HG03095 (cell line): ENCODE results near the gene PHLDB1.
"Not testable (repeated sequence)": the region's sequence is repeated elsewhere in the genome, so short reads cannot be mapped to it uniquely, and the experiment has no call there.

Experiments
- ATAC-seq: cut with Tn5 transposase; IDR thresholded peaks from one replicate; pipeline ENCODE4 v1.9.1; 2021; ENCODE audit warnings: moderate library complexity; ENCODE audit not compliant: unreplicated experiment

The PHLDB1 gene

DNA sequence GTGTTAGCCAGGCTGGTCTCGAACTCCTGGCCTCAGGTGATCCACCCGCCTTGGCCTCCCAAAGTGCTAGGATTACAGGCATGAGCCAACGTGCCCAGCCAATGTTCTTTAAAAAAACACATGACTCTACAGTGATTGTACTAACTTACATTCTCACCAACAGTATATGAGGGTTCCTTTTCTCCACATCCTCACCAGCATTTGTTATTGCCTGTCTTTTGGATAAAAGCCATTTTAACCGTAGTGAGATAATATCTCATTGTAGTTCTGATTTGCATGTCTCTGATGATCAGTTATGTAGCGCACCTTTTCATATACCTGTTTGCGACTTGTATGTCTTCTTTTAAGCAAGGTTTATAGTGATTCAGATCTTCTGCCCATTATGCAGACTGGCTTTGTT lies 75.5 kb downstream of the PHLDB1 start:
- not testable (repeated sequence) for ATAC-seq

DNA sequence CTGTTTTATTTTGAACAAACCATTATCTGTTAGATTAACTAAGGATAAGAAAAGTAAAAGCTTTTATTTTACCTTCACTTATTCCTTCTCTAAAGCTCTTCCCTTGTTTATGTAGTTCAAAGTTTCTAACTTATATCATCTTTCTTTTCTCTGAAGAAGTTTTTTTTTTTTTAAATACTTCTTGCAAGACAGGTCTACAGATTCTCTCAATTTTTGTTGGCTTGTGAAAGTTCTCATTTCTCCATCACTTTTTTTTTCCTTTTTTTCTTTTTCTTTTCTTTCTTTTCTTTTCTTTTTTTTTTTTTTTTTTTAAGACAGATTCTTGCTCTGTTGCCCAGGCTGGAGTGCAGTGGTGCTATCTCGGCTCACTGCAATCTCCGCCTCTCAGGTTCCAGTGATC lies 76.8 kb downstream of the PHLDB1 start:
- ATAC-seq, result no peak

DNA sequence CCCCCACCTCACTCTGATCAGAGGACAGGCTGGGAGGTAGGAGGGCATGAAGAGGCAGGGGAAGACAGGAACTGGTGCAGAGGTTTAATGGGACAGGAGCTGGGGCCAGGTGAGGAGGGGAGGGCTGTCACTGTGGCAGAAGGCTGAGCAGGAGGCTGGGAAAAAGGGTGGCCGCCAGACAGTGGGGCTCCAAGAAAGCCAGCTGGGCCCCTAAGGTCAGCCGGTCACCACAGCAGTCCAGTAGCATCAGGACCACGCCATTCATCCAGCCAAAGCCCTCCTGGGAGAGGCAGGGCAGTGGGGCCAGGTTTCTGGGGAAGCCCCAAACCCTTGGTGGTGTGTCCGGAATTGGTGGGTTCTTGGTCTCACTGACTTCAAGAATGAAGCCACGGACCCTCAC lies 80.5 kb downstream of the PHLDB1 start:
- ATAC-seq, result no peak

GRCh38 chr11:118688339-118688738 lies 80.9 kb downstream of the PHLDB1 start:
- ATAC-seq, result not testable (repeated sequence)

DNA sequence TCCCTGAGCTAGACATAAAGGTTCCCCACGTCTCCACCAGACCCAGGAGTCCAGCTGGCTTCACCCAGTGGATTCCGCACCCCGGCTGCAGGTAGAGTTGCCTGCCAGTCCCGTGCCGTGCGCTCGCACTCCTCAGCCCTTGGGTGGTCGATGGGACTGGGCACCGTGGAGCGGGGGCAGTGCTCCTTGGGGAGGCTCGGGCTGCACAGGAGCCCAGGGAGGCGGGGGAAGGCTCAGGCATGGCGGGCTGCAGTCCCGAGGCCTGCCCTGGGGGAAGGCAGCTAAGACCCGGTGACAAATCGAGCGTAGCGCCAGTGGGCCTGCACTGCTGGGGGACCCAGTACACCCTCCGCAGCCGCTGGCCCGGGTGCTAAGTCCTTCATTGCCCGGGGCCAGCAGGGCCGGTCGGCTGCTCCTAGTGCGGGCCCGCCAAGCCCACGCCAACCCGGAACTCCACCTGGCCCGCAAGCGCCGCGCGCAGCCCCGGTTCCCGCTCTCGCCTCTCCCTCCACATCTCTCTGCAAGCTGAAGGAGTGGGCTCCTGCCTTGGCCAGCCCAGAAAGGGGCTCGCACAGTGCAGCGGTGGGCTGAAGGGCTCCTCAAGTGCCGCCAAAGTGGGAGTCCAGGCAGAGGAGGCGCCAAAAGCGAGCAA lies 81.6 kb downstream of the PHLDB1 start:
- no peak for ATAC-seq

- no peak for ATAC-seq
Observed at GRCh38 chr11:118689503-118689851, 82.1 kb downstream of the PHLDB1 start.

GRCh38 chr11:118689852-118690552 lies 82.6 kb downstream of the PHLDB1 start:
- ATAC-seq, result peak; percentile 80

- no peak for ATAC-seq
Observed at GRCh38 chr11:118690553-118691304, 83.3 kb downstream of the PHLDB1 start.

DNA sequence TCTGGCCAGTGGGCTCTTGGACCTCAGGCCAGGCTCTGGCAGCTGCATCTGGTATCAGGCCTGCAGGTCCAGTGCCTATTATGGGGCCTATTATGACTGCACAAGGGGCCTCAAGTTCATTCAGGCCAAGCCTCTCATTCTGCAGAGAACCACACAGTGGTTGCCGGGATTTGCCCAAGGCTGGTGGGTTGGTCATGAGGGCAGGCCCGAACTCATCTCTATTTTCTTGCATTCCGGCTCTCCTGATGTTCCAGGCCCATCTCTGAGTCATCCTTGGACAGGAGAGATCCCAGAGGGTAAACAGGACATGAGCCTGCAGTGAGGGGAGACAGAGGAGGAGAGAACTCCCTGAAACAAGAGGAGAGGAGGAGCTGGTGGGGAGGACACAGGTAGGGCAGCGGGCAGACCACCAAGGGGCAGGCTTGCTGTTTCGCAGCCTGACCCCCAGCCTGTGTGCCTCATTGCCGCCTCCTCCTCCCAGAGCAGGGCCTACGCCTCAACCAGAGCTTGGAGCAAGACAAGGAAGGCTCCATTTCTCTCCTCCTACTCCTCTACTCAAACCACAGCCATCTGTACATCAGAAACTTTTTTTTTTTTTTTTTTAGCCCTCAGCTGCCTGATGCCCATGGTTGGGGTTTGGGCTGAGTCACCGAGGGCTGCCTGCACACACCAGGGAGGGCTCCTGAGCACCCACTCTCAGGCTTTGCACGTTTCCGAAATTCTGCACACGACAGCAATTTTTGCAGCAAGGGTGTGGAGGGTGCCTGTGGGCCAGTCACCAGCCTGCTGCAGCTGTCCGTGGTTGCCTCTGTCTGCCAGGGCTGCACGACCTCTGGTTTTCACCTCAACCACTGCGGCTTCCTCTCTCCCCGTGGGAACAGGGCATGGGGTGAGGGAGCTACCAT lies 84.8 kb downstream of the PHLDB1 start:
- ATAC-seq, result no peak

DNA sequence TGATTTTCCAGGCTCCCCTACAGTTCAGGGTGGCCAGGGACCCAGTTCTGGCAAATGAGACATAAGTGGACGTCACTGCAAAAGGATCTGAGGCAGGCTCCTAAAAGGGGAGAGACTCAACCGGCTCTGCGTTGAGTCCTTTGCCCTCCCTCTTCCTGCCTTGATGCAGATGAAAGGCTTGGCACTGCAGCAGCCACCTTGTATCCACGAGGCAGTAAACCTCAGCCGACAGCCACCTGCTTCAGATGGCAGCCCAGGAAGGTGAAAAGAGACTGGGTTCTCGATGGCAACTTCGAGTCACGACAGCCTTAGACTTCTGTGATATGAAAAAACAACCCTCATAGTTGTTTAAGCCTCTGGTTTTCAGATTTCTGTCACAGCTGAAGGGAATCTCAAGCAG lies 86.8 kb downstream of the PHLDB1 start:
- ATAC-seq, result no peak

DNA sequence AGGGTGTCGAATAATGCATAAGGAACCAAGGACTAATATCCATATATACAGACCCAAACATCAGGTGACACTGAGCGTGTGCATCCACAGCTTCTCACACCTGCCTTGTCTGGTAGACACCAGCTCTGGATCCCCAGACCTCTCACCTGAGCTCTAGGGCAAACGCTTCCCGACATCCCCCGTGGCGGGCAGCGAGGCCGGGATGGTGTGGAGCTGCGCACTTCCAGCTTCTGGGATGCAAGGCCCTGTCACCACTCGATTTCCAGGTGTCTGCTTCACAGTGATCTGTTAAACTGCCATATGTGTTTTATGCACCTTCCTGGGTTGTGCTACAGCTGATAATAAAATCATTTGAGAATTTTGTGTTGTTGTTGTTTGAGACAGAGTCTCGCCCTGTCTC lies 87.4 kb downstream of the PHLDB1 start:
- ATAC-seq, result no peak

DNA sequence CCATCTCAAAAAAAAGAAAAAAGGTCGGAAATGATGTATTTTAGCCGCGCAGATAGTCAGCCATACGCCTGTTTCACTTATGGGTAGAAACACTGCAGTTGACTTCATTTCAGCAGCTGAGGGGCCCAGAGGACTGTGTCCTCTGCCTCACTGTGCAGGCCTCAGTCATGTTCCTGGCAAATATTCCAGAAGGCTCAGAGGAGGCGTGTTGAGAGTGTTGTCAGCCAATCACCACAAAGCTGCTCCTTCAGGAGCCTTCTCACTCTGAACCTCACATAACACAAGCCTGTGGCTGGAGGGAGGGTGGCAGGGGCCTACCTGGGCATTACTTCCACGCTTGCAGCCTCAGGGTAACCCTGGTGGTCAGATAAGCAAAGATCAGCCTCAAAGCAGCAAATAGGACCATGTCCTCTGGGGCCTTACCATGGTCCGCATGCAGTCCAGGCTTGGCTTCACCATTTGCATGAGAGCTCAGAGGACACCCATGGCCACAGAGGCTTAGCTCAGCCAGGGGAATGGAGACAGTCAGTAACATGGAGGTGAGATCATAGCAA lies 89.3 kb downstream of the PHLDB1 start:
- no peak for ATAC-seq

- no peak for ATAC-seq
Observed at GRCh38 chr11:118697346-118697745, 89.9 kb downstream of the PHLDB1 start.

DNA sequence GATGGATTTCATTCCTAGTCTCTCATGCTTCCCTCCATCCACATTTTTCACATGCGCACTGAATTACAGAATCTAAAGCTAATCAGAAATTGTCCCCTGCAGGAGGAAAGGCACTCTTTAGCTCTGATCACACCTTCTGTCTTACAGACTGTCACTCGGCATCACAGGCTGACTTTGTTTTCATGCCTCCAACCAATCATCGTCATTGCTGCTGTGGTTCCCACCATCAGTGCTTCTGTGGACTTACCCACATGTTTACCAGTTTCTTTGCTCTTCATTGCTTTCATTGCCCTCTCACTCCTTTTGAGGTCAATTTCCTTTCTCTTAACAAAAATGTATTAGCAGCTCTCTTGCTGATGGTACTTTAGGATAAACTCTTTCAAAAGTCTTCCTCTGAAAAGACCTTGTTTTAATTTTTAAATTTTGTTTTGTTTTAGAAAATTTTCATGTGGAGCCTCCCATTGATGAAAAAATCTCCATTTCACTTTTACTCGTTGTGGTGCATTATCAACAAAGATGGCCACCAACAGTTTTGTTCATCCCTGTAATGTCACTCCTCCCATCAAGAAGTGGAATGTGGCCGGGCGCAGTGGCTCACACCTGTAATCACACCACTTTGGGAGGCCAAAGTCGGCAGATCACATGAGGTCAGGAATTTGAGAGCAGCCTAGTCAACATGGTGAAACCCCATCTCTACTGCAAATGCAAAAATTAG lies 92.2 kb downstream of the PHLDB1 start:
- ATAC-seq, result no peak

GRCh38 chr11:118703563-118704106 lies 96.2 kb downstream of the PHLDB1 start:
- no peak for ATAC-seq

DNA sequence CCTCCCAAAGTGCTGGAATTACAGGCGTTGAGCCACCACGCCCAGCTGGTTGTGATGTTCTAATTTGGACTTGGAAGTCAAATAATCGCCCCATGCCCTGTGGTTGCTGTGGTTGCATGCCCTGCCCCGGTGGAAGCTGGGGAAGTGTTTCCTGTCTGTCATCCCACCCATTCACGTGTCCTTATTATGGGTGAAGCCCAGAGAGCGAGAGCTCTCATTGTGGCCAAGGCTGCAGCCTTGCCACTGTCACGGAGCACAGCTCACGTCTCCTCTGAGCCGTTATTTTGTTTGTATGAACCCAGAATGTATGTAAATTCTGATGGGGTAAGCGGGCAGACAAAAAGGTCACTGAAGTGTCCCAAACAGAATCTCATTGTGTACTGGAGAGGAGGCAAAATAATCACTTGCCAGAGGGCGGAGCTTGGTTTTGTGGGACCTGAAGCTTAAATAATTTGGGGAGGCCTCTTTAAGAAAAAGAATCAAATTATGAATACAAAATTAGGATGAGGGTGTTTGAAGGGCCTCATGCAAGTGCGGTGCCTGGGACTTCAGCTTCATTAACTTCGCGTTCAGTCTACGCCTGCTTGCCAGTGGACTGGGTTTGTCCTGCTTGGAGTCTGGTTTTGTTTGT lies 97.8 kb downstream of the PHLDB1 start:
- no peak for ATAC-seq

DNA sequence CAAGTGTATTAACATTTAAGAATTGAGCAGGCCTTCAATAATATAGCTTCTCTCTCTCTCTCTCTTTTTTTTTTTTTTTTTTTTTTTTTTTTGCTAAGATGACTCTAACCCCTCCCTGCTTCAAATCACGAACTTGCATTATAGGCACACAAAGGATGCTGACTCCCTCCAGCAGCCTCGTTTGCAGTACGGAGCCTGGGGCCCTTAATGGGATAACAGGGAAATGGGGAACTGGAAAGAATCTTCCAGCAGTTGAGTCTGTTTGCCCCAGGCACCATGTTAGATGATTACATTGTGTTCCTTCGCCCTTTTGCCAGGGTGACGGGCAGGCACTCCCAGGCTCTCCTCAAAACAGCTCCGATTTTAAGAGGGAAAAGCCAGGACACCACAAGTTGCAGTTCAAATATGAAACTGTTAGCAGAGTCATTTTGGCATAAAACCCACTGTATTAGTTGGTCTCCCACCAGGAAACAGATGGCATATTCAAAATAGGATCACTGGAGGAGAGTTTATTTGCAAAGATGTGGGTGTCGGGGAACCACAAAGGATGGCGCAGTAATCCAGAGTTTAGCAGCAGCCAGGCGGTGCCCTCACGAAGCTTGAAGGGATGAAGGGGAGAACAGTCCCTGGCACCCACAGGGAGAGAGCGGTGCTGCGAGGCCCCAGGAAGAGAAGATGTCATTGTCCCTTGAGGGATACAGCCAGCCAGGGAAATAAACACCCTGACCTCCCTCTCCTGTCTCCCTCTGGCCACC lies 98.6 kb downstream of the PHLDB1 start:
- no peak for ATAC-seq

DNA sequence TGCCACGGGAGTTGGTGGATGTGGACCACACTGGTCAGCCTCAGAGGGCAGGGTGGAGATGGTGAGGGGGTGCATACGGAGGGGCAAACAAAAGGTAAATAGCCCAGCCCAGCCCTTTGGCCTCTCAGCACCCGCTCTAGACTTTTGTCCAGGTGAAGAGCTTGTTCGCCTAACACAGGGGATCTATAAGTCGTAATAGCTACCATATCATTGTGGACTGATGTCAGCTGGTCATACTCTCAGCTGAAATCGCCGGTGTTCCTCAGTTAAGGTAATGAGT lies 99.1 kb downstream of the PHLDB1 start:
- ATAC-seq, result no peak
